H7 (cell line): ENCODE measurements around the gene SUB1. TPM values are rescaled to one million over a fixed set of nuclear protein-coding genes. Genes with fewer than 3 reads are reported as not detected.
"Not testable (repeated sequence)": the region's sequence is repeated elsewhere in the genome, so short reads cannot be mapped to it uniquely, and the experiment has no call there.

Experiments
- DNase-seq: peaks from one replicate; pipeline ENCODE4 v3.0.0; 2012
- H3K27me3 ChIP-seq: 2 replicates; pipeline ENCODE4 v1.6.0; 2011; ENCODE audit warnings: mild to moderate bottlenecking, low read length; ENCODE audit not compliant: control insufficient read depth, insufficient read depth
- H3K36me3 ChIP-seq: replicated peaks from 2 replicates; pipeline ENCODE4 v1.5.1; 2011; ENCODE audit warnings: low read length; ENCODE audit not compliant: control insufficient read depth, insufficient read depth
- H3K4me3 ChIP-seq: 2 replicates; pipeline ENCODE4 v1.5.1; 2011; ENCODE audit warnings: low read depth, mild to moderate bottlenecking, control low read depth, low read length, moderate library complexity; ENCODE audit not compliant: insufficient read depth
- total RNA-seq: library from RNA; depleted of rRNA; stranded (reverse); fragments of >200 nt; shearing (Covaris generic); gene quantifications from 2 replicates; pipeline ENCODE4 v1.2.3, GENCODE V29; 2014; rRNA removed

The SUB1 gene
- total RNA-seq, 1 experiment from 2014 or later: 138 TPM

GRCh38 chr5:32628049-32628844 is 42.9 kb downstream of the SUB1 start:
- no peak overlapping the region for H3K4me3 ChIP-seq
- H3K27me3 ChIP-seq: no peaks in the 10 kb centered on the region
- no peaks in the 10 kb centered on the region for H3K36me3 ChIP-seq
- no peak for DNase-seq

DNA sequence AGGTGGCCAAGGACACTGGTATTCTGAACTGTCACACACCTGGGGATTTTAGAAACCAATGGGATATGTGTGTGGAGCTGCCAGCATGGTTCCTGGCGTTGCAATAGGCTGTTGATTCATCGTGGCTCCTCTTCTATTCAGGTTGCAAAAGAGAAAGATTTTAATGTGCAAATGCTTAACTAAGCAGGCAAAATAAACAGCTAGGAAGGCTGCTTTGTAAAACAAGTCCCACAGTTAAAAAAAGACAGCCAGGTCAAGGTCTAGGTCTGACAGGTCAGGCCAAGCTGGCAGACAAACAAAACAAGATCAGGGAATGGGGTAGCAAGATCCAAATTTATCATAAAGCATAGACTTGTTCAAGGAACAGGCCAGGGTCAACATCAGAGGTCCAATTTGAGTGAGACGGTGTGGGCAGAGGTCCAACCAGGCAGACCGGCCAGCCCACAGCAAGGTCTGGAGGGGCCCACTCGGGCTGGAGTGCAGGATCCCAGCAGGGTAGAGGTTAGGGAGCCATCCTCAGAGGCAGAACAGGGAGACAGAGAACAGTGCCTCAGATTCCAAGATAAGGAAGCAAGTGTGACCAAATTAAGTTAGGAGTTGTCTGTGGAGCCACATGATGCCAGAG is 45.6 kb downstream of the SUB1 start:
- no peak overlapping the region for H3K4me3 ChIP-seq
- no peak for DNase-seq
- no peaks in the 10 kb centered on the region for H3K27me3 ChIP-seq
- no peaks in the 10 kb centered on the region for H3K36me3 ChIP-seq

DNA sequence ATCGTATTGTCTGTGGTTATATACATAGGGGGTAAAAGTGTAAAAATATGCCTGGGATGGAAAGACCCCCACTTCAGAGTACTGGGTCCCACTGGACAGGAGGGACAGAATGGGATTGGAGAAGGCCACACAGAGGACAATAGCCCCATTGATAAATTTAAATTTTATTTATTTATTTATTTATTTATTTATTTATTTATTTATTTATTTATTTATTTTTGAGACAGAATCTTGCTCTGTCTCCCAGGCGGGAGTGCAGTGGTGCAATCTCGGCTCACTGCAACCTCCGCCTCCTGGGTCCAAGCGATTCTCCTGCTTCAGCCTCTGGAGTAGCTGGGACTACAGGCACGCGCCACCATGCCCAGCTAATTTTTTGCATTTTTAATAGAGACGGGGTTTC is 47.7 kb downstream of the SUB1 start:
- not testable (repeated sequence) for DNase-seq, H3K27me3 ChIP-seq, H3K36me3 ChIP-seq, H3K4me3 ChIP-seq

DNA sequence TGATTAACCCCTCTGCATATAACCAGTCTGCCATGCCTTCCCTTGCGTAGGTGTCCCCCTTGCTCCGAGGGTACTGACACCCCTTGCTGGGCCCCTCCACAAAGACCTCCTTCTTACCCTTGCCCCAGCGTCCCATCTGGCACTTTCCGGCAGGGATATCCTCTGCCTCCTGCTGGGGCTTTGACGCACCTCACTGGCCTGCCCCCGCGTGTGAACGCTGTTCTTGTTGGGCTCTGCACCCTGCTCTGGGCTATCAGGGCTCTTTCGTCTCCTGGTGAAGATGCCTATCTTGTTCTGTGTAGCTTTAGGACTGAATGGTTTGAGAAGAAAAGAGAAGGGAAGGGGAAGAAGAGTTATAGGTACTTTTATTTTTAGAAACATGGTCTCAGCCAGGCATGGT is 53.0 kb downstream of the SUB1 start:
- Histone ChIP-seq H3K27me3 (no peaks in the 10 kb centered on the region), H3K36me3 (no peaks in the 10 kb centered on the region), H3K4me3 (no peak overlapping the region)
- DNase-seq: peak; percentile 28

GRCh38 chr5:32639943-32640342 is 54.6 kb downstream of the SUB1 start:
- Histone ChIP-seq H3K27me3 (no peaks in the 10 kb centered on the region), H3K4me3 (no peak overlapping the region), H3K36me3 (no peaks in the 10 kb centered on the region)
- DNase-seq: no peak

DNA sequence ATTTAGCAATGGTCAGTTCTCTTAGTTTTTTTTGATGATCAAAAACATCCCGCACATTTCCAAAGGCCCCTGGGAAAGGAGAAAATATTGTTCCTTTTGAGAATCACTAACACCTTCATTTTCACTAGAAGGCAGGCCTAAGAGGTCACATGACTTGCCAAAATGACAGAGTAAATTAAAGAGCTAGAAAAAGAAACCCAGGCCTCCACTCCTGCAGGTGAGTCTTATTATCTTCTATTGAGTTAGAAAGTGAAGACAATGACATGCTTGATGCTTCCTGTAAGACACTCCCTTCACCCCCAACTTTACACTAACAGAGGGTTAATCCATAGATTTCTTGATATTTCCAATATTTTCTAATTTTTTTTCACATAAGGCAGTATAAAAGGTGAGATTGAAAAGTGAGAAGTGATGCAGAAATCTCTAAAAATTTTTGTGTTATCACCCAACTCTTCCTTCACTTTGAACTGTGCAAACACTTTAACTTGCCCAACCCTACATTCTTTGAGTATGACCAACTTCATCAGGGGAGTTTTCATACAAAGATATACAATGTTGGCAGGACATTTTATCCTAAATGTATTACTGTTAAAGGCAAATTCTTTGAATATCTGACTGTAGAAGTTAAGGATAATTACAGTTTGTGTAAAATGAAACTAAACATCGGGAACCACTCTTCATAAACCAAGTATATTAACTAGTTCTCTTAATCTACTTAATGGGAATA is 57.1 kb downstream of the SUB1 start:
- Histone ChIP-seq H3K36me3 (no peaks in the 10 kb centered on the region), H3K27me3 (no peaks in the 10 kb centered on the region), H3K4me3 (no peak overlapping the region)
- no peak for DNase-seq

DNA sequence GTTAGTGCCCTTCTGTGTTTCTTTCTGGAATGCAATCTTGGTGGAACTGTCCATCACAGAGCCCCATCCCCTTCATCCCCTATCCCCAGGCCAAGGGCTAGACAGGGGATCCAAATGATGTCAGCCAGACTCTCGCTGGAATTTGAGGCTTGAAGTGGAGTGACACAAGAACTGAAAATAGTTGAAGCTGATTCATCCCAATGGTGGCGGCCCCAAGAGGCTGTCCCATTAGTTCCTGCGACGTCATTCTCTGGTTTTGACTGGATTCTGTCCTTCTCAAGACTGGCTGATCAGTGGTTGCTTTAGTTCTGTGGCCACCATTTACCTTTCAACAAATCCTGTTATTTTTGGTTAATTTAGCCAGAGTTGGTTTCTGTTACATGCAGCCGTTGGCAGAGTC is 59.9 kb downstream of the SUB1 start:
- Histone ChIP-seq H3K27me3 (no peaks in the 10 kb centered on the region), H3K4me3 (no peak overlapping the region), H3K36me3 (no peaks in the 10 kb centered on the region)
- DNase-seq: no peak

DNA sequence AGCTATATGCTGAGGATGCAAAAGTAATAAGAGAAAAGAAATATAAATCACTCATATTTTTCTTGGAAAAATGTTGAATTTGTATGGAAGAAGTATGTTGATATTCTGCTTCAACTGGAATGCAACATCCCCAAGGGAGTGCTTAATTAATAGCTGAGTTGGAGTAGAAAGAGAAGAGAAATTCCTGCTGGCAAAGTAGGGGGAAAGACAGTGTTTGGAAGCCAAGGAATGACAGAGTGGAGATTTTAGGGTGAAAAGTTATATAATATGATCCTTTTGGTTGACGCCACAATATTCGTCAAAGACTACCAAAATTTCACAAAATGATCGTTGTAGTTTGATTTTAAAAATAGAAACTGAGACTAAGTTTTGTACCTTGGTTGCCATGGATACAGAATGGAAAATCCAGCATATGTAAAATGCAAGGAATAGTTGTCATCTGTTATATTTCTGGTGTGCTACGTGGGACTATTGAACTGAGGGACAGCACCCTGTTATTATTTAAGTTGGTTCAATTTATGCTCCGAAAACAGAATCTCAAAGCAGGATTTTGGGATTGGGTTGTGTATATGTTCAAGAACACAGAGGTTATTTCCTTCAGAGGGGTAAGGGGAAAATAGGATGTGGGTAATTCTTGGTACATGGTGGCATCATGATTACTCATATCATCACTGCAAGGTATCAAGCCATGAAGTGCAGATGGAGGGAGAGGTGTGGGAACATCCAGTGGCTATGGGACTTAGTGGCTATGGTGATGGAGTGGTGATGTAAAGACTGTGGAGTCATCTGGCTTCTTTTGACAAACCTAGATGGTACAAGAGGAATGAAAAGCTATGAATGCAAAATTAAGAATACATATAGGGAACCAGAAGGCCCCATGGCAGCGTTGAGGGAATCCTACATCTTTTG is 61.0 kb downstream of the SUB1 start:
- Histone ChIP-seq H3K4me3 (no peak overlapping the region), H3K36me3 (no peaks in the 10 kb centered on the region), H3K27me3 (no peaks in the 10 kb centered on the region)
- DNase-seq: no peak

- DNase-seq: no peak
- Histone ChIP-seq H3K4me3 (no peak overlapping the region), H3K27me3 (no peaks in the 10 kb centered on the region), H3K36me3 (no peaks in the 10 kb centered on the region)
These were observed 65.7 kb downstream of the SUB1 start for GRCh38 chr5:32651088-32651487.

GRCh38 chr5:32651638-32652037 is 66.3 kb downstream of the SUB1 start:
- DNase-seq: no peak
- Histone ChIP-seq H3K36me3 (no peaks in the 10 kb centered on the region), H3K4me3 (no peak overlapping the region), H3K27me3 (no peaks in the 10 kb centered on the region)

Other genes with a start within 250 kb of the SUB1 start
- 66.2 and 79.8 TPM in 2 replicates for gene ZFR, start 140.8 kb upstream of the SUB1 start, total RNA-seq
- 0.04 and 0.07 TPM in 2 replicates for gene NPR3, start 125.8 kb downstream of the SUB1 start, total RNA-seq